SK-N-SH (cell line): ENCODE measurements around the gene MLLT10. TPM values are rescaled to one million over a fixed set of nuclear protein-coding genes. Genes with fewer than 3 reads are reported as not detected.

Experiments
- CTCF ChIA-PET: fragments of 300-600, 350-600 bp; formaldehyde crosslinking; extraction: SDS; loops from one replicate; lab custom pipeline; 2021; lab: Yijun Ruan, JAX
- POLR2A ChIA-PET: fragments of 350-600 bp; sonication (Branson Sonifier 250); formaldehyde crosslinking; extraction: SDS; loops from one replicate; lab custom pipeline; 2020; ENCODE audit warnings: antibody characterized with exemption, inconsistent platforms; lab: Yijun Ruan, JAX
- DNase-seq: peaks from one replicate; pipeline ENCODE4 v3.0.0; 2012
- H2AFZ ChIP-seq: fragments of 200-600 bp; sonication (generic); 2 replicates; pipeline ENCODE4 v1.8.1; 2016; ENCODE audit warnings: antibody characterized with exemption, mild to moderate bottlenecking, low read depth
- H3F3A ChIP-seq: fragments of 200-600 bp; sonication (generic); replicated peaks from 2 replicates; pipeline ENCODE3; 2016; ENCODE audit warnings: antibody characterized with exemption, mild to moderate bottlenecking; ENCODE audit not compliant: insufficient read depth
- H3K27ac ChIP-seq, 2 experiments: fragments of 200-500 bp in 1 of 2; fragments of 200-600 bp in 1 of 2; sonication (Bioruptor generic) in 1 of 2; sonication (generic), shearing (Covaris generic) in 1 of 2; 2 replicates each; pipeline versions ENCODE4 v1.5.1 to v1.6.1; 2014 to 2016; ENCODE audit warnings: low read depth in 2 of 2, inconsistent platforms in 1 of 2, low read length in 1 of 2, mild to moderate bottlenecking in 1 of 2, mixed read lengths in 1 of 2
- H3K27me3 ChIP-seq: fragments of 200-600 bp; sonication (generic), shearing (Covaris generic); 2 replicates; pipeline ENCODE4 v1.6.1; 2016; ENCODE audit warnings: mixed run types; ENCODE audit not compliant: insufficient read depth
- H3K36me3 ChIP-seq, 2 experiments: fragments of 200-500 bp in 1 of 2; fragments of 200-600 bp in 1 of 2; sonication (Bioruptor generic) in 1 of 2; sonication (generic) in 1 of 2; replicated peaks in 1 of 2; 2 replicates each; pipeline versions ENCODE3 to v1.5.1; 2014 to 2016; ENCODE audit warnings: low read length in 1 of 2, mild to moderate bottlenecking in 1 of 2; ENCODE audit not compliant: insufficient read depth in 2 of 2, control insufficient read depth in 1 of 2
- H3K4me1 ChIP-seq, 2 experiments: fragments of 200-500 bp in 1 of 2; fragments of 200-600 bp in 1 of 2; sonication (Bioruptor generic) in 1 of 2; sonication (generic), shearing (Covaris generic) in 1 of 2; 2 replicates each; pipeline versions ENCODE4 v1.5.1 to v1.6.1; 2014 to 2016; ENCODE audit warnings: low read depth in 1 of 2, low read length in 1 of 2, mixed run types in 1 of 2; ENCODE audit not compliant: insufficient read depth in 2 of 2, control insufficient read depth in 1 of 2
- H3K4me2 ChIP-seq: fragments of 200-600 bp; sonication (generic), shearing (Covaris generic); 2 replicates; pipeline ENCODE4 v1.6.1; 2017; ENCODE audit warnings: mixed run types
- H3K4me3 ChIP-seq, 2 experiments: fragments of 200-500 bp in 1 of 2; fragments of 200-600 bp in 1 of 2; sonication (Bioruptor generic) in 1 of 2; sonication (generic), shearing (Covaris generic) in 1 of 2; 2 replicates each; pipeline versions ENCODE4 v1.5.1 to v1.8.1; 2014 to 2016; ENCODE audit warnings: low read depth in 2 of 2, inconsistent platforms in 1 of 2, low read length in 1 of 2, mild to moderate bottlenecking in 1 of 2, mixed read lengths in 1 of 2, moderate library complexity in 1 of 2
- H3K79me2 ChIP-seq: fragments of 200-600 bp; sonication (generic); 2 replicates; pipeline ENCODE4 v1.8.1; 2017; ENCODE audit warnings: mild to moderate bottlenecking; ENCODE audit not compliant: insufficient read depth
- H3K9ac ChIP-seq: fragments of 200-600 bp; sonication (generic); 2 replicates; pipeline ENCODE4 v1.6.1; 2017; ENCODE audit warnings: mixed run types
- H3K9me2 ChIP-seq: fragments of 200-600 bp; sonication (generic); 2 replicates; pipeline ENCODE4 v1.6.1; 2017; ENCODE audit warnings: mixed run types
- H3K9me3 ChIP-seq: fragments of 200-600 bp; sonication (generic); 2 replicates; pipeline ENCODE4 v1.6.1; 2017; ENCODE audit warnings: mixed run types, mild to moderate bottlenecking, moderate library complexity
- H4K20me1 ChIP-seq: fragments of 200-600 bp; sonication (generic); 2 replicates; pipeline ENCODE4 v1.6.1; 2017; ENCODE audit warnings: mild to moderate bottlenecking, mixed run types; ENCODE audit not compliant: insufficient read depth
- CTCF ChIP-seq: fragments of 200-600 bp; sonication (generic); IDR thresholded peaks from 2 replicates; pipeline ENCODE4 v1.6.1; 2017; ENCODE audit warnings: antibody characterized with exemption, mild to moderate bottlenecking, moderate library complexity
- FOSL2 ChIP-seq: IDR thresholded peaks from 2 replicates; pipeline ENCODE4 v1.4.0; 2012; ENCODE audit warnings: low read depth, mild to moderate bottlenecking, moderate library complexity, borderline replicate concordance
- IRF3 ChIP-seq: fragments of 150-350 bp; IDR thresholded peaks from 2 replicates; pipeline ENCODE4 v1.6.1; 2016; ENCODE audit warnings: mild to moderate bottlenecking, low read depth, low read length
- MAX ChIP-seq: IDR thresholded peaks from 2 replicates; pipeline ENCODE4 v1.4.0; 2012; ENCODE audit warnings: low read depth
- NFIC ChIP-seq: IDR thresholded peaks from 2 replicates; pipeline ENCODE4 v1.4.0; 2012; ENCODE audit warnings: borderline replicate concordance
- SMC3 ChIP-seq: IDR thresholded peaks from 2 replicates; pipeline ENCODE4 v1.6.1; 2012; ENCODE audit warnings: low read depth, low read length, improper control_type of control experiment
- TAF1 ChIP-seq: IDR thresholded peaks from 2 replicates; pipeline ENCODE4 v1.6.1; 2012; ENCODE audit warnings: low read depth, mild to moderate bottlenecking, low read length, moderate library complexity, borderline replicate concordance
- TCF12 ChIP-seq: IDR thresholded peaks from 2 replicates; pipeline ENCODE4 v1.4.0; 2012
- WGBS: methylation state at CpG from one replicate; pipeline ENCODE4 v1.1.6; 2017; ENCODE audit warnings: low lambda C conversion rate; 5-methylcytosine and 5-hydroxymethylcytosine counted together
- polyA plus RNA-seq, 3 experiments: library from polyadenylated mRNA; depleted of rRNA; stranded (reverse); fragments of >200 nt; gene quantifications; 2 replicates each; pipeline ENCODE4 v1.2.3, GENCODE V29; 2012

Gene MLLT10
- polyA plus RNA-seq, 1 of the 3 experiments (the other 2 are of a cell fraction), result 26.0 TPM

DNA sequence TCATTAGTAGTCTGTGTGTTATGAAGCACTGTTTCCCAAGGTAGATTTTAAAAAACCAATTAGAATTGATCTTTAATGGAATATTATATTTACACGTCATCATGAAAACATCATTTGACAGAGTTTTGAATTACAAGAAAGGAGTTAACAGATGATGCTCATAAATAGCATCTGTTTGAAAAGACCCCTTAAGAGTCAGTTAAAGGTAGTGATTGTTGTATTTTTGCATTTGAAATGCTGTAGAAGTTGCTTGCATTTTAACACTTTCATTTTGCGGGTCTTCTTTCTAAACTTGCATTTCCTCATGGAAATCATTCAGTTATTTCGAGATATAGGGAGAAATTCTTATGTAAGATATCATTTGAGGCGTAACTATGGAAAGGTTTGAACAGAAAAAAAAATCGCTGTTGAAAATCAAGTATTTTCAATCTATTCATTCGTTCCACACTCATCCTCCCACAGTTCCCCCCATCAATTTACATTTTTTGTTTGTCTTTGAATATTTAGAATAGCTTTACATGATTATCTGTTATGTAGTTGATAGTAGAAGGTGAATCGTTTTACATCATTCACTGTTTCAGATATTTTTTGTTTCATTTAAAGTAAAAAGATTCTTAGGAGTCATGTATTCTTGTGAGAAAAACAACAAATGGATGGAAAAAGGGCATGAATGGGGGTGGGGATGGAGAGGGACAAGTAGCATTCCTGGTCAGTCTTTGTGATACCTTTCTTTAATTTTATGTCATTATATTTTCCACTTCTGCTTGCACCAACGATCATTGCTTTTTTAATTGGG lies 5.6 kb upstream of the MLLT10 start:
- Histone ChIP-seq H3K9me2 (no peaks in the 10 kb centered on the region), H3K27me3 (no peaks in the 10 kb centered on the region), H3F3A (peaks cover 58% of the 10 kb centered on the region), H3K4me1 (peaks cover 21 to 40% of the 10 kb centered on the region in 2 experiments; a peak in 3 of 4 replicates), H3K27ac (peak overlapping the region; percentile 98 to 99), H3K9me3 (no peaks in the 10 kb centered on the region), H3K36me3 (no peaks in the 10 kb centered on the region), H3K4me2 (peak overlapping the region; percentile 93), H4K20me1 (no peaks in the 10 kb centered on the region), H2AFZ (peak overlapping the region; percentile 78), H3K4me3 (peak overlapping the region; percentile 70 to 76), H3K9ac (peak overlapping the region; percentile 94), H3K79me2 (peaks cover 45% of the 10 kb centered on the region)
- CTCF ChIA-PET, result interaction anchor here (1.4 to 11.1 kb wide), 2 partner anchors 31 to 79 kb away, joined by 3 to 101 read pairs; no protein-coding TSS in a partner anchor
- WGBS, result 3% methylated on average over 8 of the region's 8 CpGs
- POLR2A ChIA-PET, result interaction anchor here (0.8 to 2.3 kb wide), 3 partner anchors 10 to 204 kb away, joined by 5 to 15 read pairs (median 12); no protein-coding TSS in a partner anchor
- no peak for DNase-seq
- 0 out of 2 replicates have a peak, but pooled peaks have one; percentile 18 for TF ChIP-seq TCF12
- no peak for TF ChIP-seq TAF1

- H3K79me2 ChIP-seq, result peaks cover 45% of the 10 kb centered on the region
- peak overlapping the region; percentile 70 to 76; a peak in 3 of 4 replicates for H3K4me3 ChIP-seq
These were observed 4.8 kb upstream of the MLLT10 start for GRCh38 chr10:21529032-21529910.

More at GRCh38 chr10:21529032-21529910, 4.8 kb upstream of the MLLT10 start:
- Histone ChIP-seq H3K36me3 (no peaks in the 10 kb centered on the region), H2AFZ (peak overlapping the region; percentile 78), H3F3A (peaks cover 54% of the 10 kb centered on the region), H3K9me3 (no peaks in the 10 kb centered on the region), H3K27ac (peak overlapping the region; percentile 98 to 99), H3K4me1 (peaks cover 13 to 32% of the 10 kb centered on the region in 2 experiments; a peak in 3 of 4 replicates), H4K20me1 (no peaks in the 10 kb centered on the region), H3K9me2 (no peaks in the 10 kb centered on the region), H3K4me2 (peak overlapping the region; percentile 93), H3K27me3 (no peaks in the 10 kb centered on the region), H3K9ac (peak overlapping the region; percentile 94)
- ChIA-PET POLR2A (interaction anchor here (0.8 to 2.3 kb wide), 2 partner anchors 33 to 203 kb away, joined by 5 to 12 read pairs; no protein-coding TSS in a partner anchor), CTCF (interaction anchor here (1.5 to 2.8 kb wide), 3 partner anchors 11 to 33 kb away, joined by 5 to 16 read pairs (median 9); no protein-coding TSS in a partner anchor)
- TF ChIP-seq SMC3 (no peak), NFIC (no peak), CTCF (no peak), IRF3 (no peak), MAX (0 out of 2 replicates have a peak, but pooled peaks have one; percentile 9), TCF12 (no peak), FOSL2 (no peak)
- DNase-seq, result no peak
- whole genome bisulfite sequencing, result 24% methylated on average over 9 of the region's 9 CpGs
